ENCODE data around the gene POLD2.

- TF ChIP-seq CTCF (conservative IDR thresholded peaks at IDR 0.05 in 1 of 2, IDR thresholded peaks at IDR 0.05 in 1 of 2; ENCODE audit: low read depth in 1 of 2, low read length in 2 of 2) (no peak), EZH2 (IDR thresholded peaks at IDR 0.05; ENCODE audit: low read length, missing control alignments) (no peak)
These were observed 38.8 kb upstream of the POLD2 start for GRCh38 chr7:44162179-44162578.
